ENCODE data around the gene AIFM3. TPM values are rescaled to one million over a fixed set of nuclear protein-coding genes. Genes with fewer than 3 reads are reported as not detected.

Gene AIFM3
- total RNA-seq, 2 donors from 2014 or later, result 76.9 to 156 TPM

- Histone ChIP-seq H3K4me1 (no peaks in the 10 kb centered on the region), H3K4me3 (no peak overlapping the region), H3K36me3 (no peaks in the 10 kb centered on the region), H3K27ac (no peak overlapping the region), H3K9ac (ENCODE audit: low read depth in 2 of 2, low read length in 2 of 2) (no peak overlapping the region), H3K27me3 (no peaks in the 10 kb centered on the region), H3K9me3 (no peaks in the 10 kb centered on the region)
- intact Hi-C loops (cut with DNase I), result no loop called here
- no peak for TF ChIP-seq CTCF (IDR thresholded peaks at IDR 0.05)
- DNase-seq, result no peak
These were observed 6.0 kb downstream of the AIFM3 start for GRCh38 chr22:20972933-20973577.

- Histone ChIP-seq H3K27ac (no peak overlapping the region), H3K9ac (ENCODE audit: low read depth in 2 of 2, low read length in 2 of 2) (no peak overlapping the region), H3K27me3 (no peaks in the 10 kb centered on the region), H3K4me3 (no peak overlapping the region), H3K4me1 (no peaks in the 10 kb centered on the region), H3K36me3 (no peaks in the 10 kb centered on the region), H3K9me3 (no peaks in the 10 kb centered on the region)
- no peak for DNase-seq
- intact Hi-C loops (cut with DNase I), result no loop called here
- TF ChIP-seq CTCF (IDR thresholded peaks at IDR 0.05), result no peak
These were observed 6.7 kb downstream of the AIFM3 start for GRCh38 chr22:20973634-20974286.

GRCh38 chr22:20974336-20974955, 7.4 kb downstream of the AIFM3 start:
- Histone ChIP-seq H3K36me3 (no peaks in the 10 kb centered on the region), H3K27me3 (no peaks in the 10 kb centered on the region), H3K4me1 (no peaks in the 10 kb centered on the region), H3K9me3 (no peaks in the 10 kb centered on the region), H3K4me3 (no peak overlapping the region), H3K9ac (ENCODE audit: low read depth in 2 of 2, low read length in 2 of 2) (no peak overlapping the region), H3K27ac (no peak overlapping the region)
- TF ChIP-seq CTCF (IDR thresholded peaks at IDR 0.05), result no peak
- DNase-seq, result no peak
- intact Hi-C loops (cut with DNase I), result no loop called here

- intact Hi-C loops (cut with DNase I), result no loop called here
- Histone ChIP-seq H3K4me3 (no peak overlapping the region), H3K27me3 (no peaks in the 10 kb centered on the region), H3K4me1 (no peaks in the 10 kb centered on the region), H3K9ac (ENCODE audit: low read depth in 2 of 2, low read length in 2 of 2) (no peak overlapping the region), H3K27ac (no peak overlapping the region), H3K9me3 (no peaks in the 10 kb centered on the region), H3K36me3 (no peaks in the 10 kb centered on the region)
- DNase-seq, result no peak
- no peak for TF ChIP-seq CTCF (IDR thresholded peaks at IDR 0.05)
These were observed 8.7 kb downstream of the AIFM3 start for GRCh38 chr22:20975541-20976290.

- Histone ChIP-seq H3K36me3 (no peaks in the 10 kb centered on the region), H3K27ac (no peak overlapping the region), H3K4me3 (no peak overlapping the region), H3K4me1 (peaks cover 5% of the 10 kb centered on the region), H3K9ac (ENCODE audit: low read depth in 2 of 2, low read length in 2 of 2) (no peak overlapping the region), H3K9me3 (no peaks in the 10 kb centered on the region), H3K27me3 (no peaks in the 10 kb centered on the region)
- no peak for DNase-seq
- intact Hi-C loops (cut with DNase I), result no loop called here
- no peak for TF ChIP-seq CTCF (IDR thresholded peaks at IDR 0.05)
These were observed 9.3 kb downstream of the AIFM3 start for GRCh38 chr22:20976291-20976877.
